Measurements from ENCODE around the gene UGT1A3. TPM values are rescaled to one million over a fixed set of nuclear protein-coding genes. Genes with fewer than 3 reads are reported as not detected.
"Not testable (repeated sequence)": the region's sequence is repeated elsewhere in the genome, so short reads cannot be mapped to it uniquely, and the experiment has no call there.

The UGT1A3 gene
- total and polyA plus RNA-seq, 2 experiments from 2014 or later: not detected

DNA sequence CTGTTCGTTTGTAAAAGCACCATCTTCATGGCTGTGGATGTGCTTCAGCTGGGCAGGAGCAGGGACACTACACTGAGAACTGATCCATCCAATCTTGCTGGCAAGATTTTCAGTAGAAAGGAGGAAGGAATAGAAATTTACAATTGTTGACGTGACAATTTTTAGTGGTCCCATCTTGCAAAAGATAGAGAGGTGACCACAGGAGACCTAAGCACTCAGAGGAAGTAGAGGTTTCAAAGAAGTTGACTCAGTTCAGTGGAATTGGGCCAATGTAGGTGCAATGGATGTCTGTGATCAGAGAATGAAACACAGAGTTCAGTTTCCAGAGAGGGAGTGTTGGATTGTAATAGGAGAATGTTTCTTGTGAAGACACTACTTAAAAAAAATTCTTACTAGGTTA is 14.7 kb upstream of the UGT1A3 start:
- Histone ChIP-seq H3K4me3 (no peak overlapping the region), H3K79me2 (ENCODE audit: insufficient read depth) (no peaks in the 10 kb centered on the region), H3F3A (ENCODE audit: insufficient read depth) (no peaks in the 10 kb centered on the region), H3K36me3 (ENCODE audit: low read depth) (no peaks in the 10 kb centered on the region), H3K9me3 (ENCODE audit: low read depth) (no peaks in the 10 kb centered on the region), H3K9me2 (ENCODE audit: insufficient read depth) (no peaks in the 10 kb centered on the region), H3K27me3 (replicated peaks; ENCODE audit: insufficient read depth) (peaks cover 65% of the 10 kb centered on the region), H2AFZ (no peak overlapping the region), H3K4me2 (ENCODE audit: unreplicated experiment) (no peak overlapping the region), H3K4me1 (ENCODE audit: insufficient read depth) (no peaks in the 10 kb centered on the region), H3K9ac (no peak overlapping the region), H4K20me1 (ENCODE audit: insufficient read depth) (no peaks in the 10 kb centered on the region), H3K27ac (no peak overlapping the region)
- WGBS, 2 experiments (ENCODE audit: low coverage in 1 of 2, low lambda C conversion rate in 2 of 2, missing lambda C conversion rate in 2 of 2): 60 to 74% methylated on average over 2 of the region's 2 CpGs
- TF ChIP-seq EZH2 (IDR thresholded peaks at IDR 0.05; ENCODE audit: insufficient read depth, poor library complexity, severe bottlenecking) (no peak), EZH2phosphoT487 (IDR thresholded peaks at IDR 0.05; ENCODE audit: insufficient read depth, low read depth) (no peak)
- DNase-seq: no peak
- in situ Hi-C loops (cut with MboI): loop anchor here (10.0 kb wide), 1 partner anchor 259 kb away; no protein-coding TSS in a partner anchor

DNA sequence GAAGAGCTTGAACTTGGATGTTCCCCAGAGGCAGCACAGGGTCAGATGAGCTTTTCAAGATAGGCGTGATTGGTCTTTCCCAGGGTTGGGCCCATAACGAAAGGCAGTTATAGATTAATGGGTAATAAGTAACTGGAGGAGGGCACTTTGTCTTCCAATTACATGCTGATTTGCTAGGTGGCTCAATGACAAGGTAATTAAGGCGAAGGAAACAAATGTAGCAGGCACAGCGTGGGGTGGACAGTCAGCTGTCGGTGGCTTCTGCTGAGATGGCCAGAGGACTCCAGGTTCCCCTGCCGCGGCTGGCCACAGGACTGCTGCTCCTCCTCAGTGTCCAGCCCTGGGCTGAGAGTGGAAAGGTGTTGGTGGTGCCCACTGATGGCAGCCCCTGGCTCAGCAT is 10.3 kb upstream of the UGT1A3 start, which contains the start of gene UGT1A4:
Gene UGT1A4 (plus strand): TSS at position 185 of the 400 bp plus-strand sequence. CDS start 85 bp downstream, at position 270.
- H3K9ac ChIP-seq: no peak within 1 kb of the TSS
- no peak within 1 kb of the TSS for H3K4me3 ChIP-seq
- no peaks in the 10 kb centered on the region for H3K9me2 ChIP-seq (ENCODE audit: insufficient read depth)
- no peak within 1 kb of the TSS for H3K4me2 ChIP-seq (ENCODE audit: unreplicated experiment)
- no peaks in the 10 kb centered on the region for H3K9me3 ChIP-seq (ENCODE audit: low read depth)
- H3K4me1 ChIP-seq (ENCODE audit: insufficient read depth): no peaks in the 10 kb centered on the region
- H2AFZ ChIP-seq: no peak within 1 kb of the TSS
- in situ Hi-C loops (cut with MboI): loop anchor here (10.0 kb wide), 1 partner anchor 264 kb away; no protein-coding TSS in a partner anchor
- no peaks in the 10 kb centered on the region for H4K20me1 ChIP-seq (ENCODE audit: insufficient read depth)
- no peaks in the 10 kb centered on the region for H3F3A ChIP-seq (ENCODE audit: insufficient read depth)
- H3K27ac ChIP-seq: no peak within 1 kb of the TSS
- no peaks in the 10 kb centered on the region for H3K79me2 ChIP-seq (ENCODE audit: insufficient read depth)
- DNase-seq: no peak
- no peaks in the 10 kb centered on the region for H3K36me3 ChIP-seq (ENCODE audit: low read depth)
- 52 to 58% methylated on average over 7 of the region's 7 CpGs for WGBS, 2 experiments (ENCODE audit: low coverage in 1 of 2, low lambda C conversion rate in 2 of 2, missing lambda C conversion rate in 2 of 2)
- peaks cover 45% of the 10 kb centered on the region for H3K27me3 ChIP-seq (replicated peaks; ENCODE audit: insufficient read depth)
- TF ChIP-seq EZH2 (IDR thresholded peaks at IDR 0.05; ENCODE audit: insufficient read depth, poor library complexity, severe bottlenecking) (no peak), EZH2phosphoT487 (IDR thresholded peaks at IDR 0.05; ENCODE audit: insufficient read depth, low read depth) (no peak)

DNA sequence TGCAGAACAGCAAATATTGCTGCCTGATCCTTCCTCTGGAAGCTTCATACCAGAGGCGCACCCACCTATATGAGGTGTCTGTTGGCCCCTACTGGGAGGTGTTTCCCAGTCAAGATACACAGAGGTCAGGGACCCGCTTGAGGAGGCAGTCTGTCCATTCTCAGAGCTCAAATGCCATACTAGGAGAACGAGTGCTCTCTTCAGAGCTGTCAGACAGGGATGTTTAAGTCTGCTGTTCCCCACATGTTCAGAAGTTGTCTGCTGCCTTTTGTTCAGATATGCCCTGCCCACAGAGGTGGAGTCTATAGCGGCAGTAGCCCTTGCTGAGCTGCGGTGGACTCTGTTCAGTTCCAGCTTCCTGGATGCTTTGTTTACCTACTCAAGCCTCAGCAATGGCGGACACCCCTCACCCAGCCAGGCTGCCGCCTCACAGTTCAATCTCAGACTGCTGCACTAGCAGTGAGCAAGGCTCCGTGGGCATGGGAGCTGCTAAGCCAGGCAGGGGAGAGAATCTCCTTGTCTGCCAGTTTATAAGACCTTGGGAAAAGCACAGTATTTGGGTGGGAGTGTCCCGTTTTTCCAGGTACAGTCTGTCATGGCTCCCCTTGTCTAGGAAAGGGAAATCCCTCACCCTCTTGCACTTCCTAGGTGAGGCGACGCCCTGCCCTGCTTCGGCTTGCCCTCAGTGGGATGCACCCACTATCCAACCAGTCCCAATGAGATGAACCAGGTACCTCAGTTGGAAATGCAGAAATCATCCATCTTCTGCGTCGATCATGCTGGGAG is 8.2 kb downstream of the UGT1A3 start:
- H3K9me3 ChIP-seq (ENCODE audit: low read depth); H3K27ac ChIP-seq; H3K9ac ChIP-seq; in situ Hi-C loops (cut with MboI); H3K4me2 ChIP-seq (ENCODE audit: unreplicated experiment); H3K36me3 ChIP-seq (ENCODE audit: low read depth); H3K9me2 ChIP-seq (ENCODE audit: insufficient read depth); H3K79me2 ChIP-seq (ENCODE audit: insufficient read depth); H3K4me3 ChIP-seq; H2AFZ ChIP-seq; H3F3A ChIP-seq (ENCODE audit: insufficient read depth); H4K20me1 ChIP-seq (ENCODE audit: insufficient read depth); H3K4me1 ChIP-seq (ENCODE audit: insufficient read depth); DNase-seq: not testable (repeated sequence)
- 32 to 41% methylated on average over 14 of the region's 14 CpGs for WGBS, 2 experiments (ENCODE audit: low coverage in 1 of 2, low lambda C conversion rate in 2 of 2, missing lambda C conversion rate in 2 of 2)
- H3K27me3 ChIP-seq (replicated peaks; ENCODE audit: insufficient read depth): peaks cover 11% of the 10 kb centered on the region; the same call in 1 of the 2 replicates

DNA sequence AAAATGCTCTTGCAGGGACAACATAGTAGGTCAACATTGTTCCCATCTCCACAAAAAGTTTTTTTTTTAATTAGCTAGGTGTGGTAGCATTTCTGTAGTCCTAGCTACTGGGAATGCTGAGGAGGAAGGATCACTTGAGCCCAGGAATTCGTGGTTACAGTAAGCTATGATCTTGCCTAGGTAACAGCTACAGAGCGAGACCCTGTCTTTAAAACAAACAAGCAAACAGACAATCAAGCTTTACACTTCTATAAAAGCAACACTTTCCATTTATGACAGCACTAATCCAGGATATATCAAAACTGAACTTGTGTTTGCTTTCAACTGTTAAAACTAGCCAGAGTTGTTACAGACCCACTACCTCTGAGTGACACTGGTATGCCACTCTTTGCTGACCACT is 12.0 kb downstream of the UGT1A3 start:
- Histone ChIP-seq H3K4me1 (ENCODE audit: insufficient read depth) (no peaks in the 10 kb centered on the region), H3K27me3 (replicated peaks; ENCODE audit: insufficient read depth) (peaks cover 11% of the 10 kb centered on the region; the same call in 1 of the 2 replicates), H3K36me3 (ENCODE audit: low read depth) (no peaks in the 10 kb centered on the region), H3K27ac (no peak overlapping the region), H3K9me3 (ENCODE audit: low read depth) (no peaks in the 10 kb centered on the region), H4K20me1 (ENCODE audit: insufficient read depth) (no peaks in the 10 kb centered on the region), H3K4me3 (no peak overlapping the region), H2AFZ (no peak overlapping the region), H3K9ac (no peak overlapping the region), H3F3A (ENCODE audit: insufficient read depth) (no peaks in the 10 kb centered on the region), H3K9me2 (ENCODE audit: insufficient read depth) (no peaks in the 10 kb centered on the region), H3K79me2 (ENCODE audit: insufficient read depth) (no peaks in the 10 kb centered on the region), H3K4me2 (ENCODE audit: unreplicated experiment) (no peak overlapping the region)
- no peak for DNase-seq
- WGBS, 2 experiments (ENCODE audit: low coverage in 1 of 2, low lambda C conversion rate in 2 of 2, missing lambda C conversion rate in 2 of 2): 8 to 13% methylated on average over 2 of the region's 2 CpGs
- TF ChIP-seq EZH2phosphoT487 (IDR thresholded peaks at IDR 0.05; ENCODE audit: insufficient read depth, low read depth) (no peak), EZH2 (IDR thresholded peaks at IDR 0.05; ENCODE audit: insufficient read depth, poor library complexity, severe bottlenecking) (no peak)
- in situ Hi-C loops (cut with MboI): no loop called here
